GM23338 (cell line): Measurements from ENCODE around the gene MEIS3. TPM values are rescaled to one million over a fixed set of nuclear protein-coding genes. Genes with fewer than 3 reads are reported as not detected.

Experiments used
- ATAC-seq: fragments of 200-7000 bp; cut with Tn5 transposase; 3 replicates; pipeline ENCODE4 v1.9.1; 2020
- DNase-seq: peaks from one replicate; pipeline ENCODE4 v3.0.0-alpha.2; 2015; ENCODE audit warnings: low spot score
- H2AFZ ChIP-seq: fragments of 200-600 bp; sonication (generic); 2 replicates; pipeline ENCODE4 v1.8.0; 2016; ENCODE audit warnings: antibody characterized with exemption, mild to moderate bottlenecking, moderate library complexity
- H3F3A ChIP-seq: fragments of 200-600 bp; sonication (generic); replicated peaks from 2 replicates; pipeline ENCODE4 v1.8.0; 2017; ENCODE audit warnings: antibody characterized with exemption, mixed run types, low read depth
- H3K27ac ChIP-seq: fragments of 200-600 bp; sonication (generic); 2 replicates; pipeline ENCODE4 v1.6.1; 2016; ENCODE audit warnings: low read depth
- H3K27me3 ChIP-seq: fragments of 200-600 bp; sonication (generic); 2 replicates; pipeline ENCODE4 v1.8.0; 2016; ENCODE audit warnings: mild to moderate bottlenecking, mixed run types, moderate library complexity; ENCODE audit not compliant: insufficient read depth
- H3K36me3 ChIP-seq: fragments of 200-600 bp; sonication (generic); 2 replicates; pipeline ENCODE4 v1.8.0; 2016; ENCODE audit warnings: mild to moderate bottlenecking; ENCODE audit not compliant: insufficient read depth
- H3K4me1 ChIP-seq: fragments of 200-600 bp; sonication (generic); 2 replicates; pipeline ENCODE4 v1.8.0; 2016; ENCODE audit warnings: mild to moderate bottlenecking, moderate library complexity; ENCODE audit not compliant: insufficient read depth
- H3K4me2 ChIP-seq: fragments of 200-600 bp; sonication (generic); 2 replicates; pipeline ENCODE4 v1.7.1; 2017; ENCODE audit warnings: mixed run types
- H3K4me3 ChIP-seq: fragments of 200-600 bp; sonication (generic); 2 replicates; pipeline ENCODE4 v1.6.1; 2016; ENCODE audit warnings: mixed run types
- H3K79me2 ChIP-seq: fragments of 200-600 bp; sonication (generic); replicated peaks from 2 replicates; pipeline ENCODE4 v1.8.0; 2017; ENCODE audit warnings: mild to moderate bottlenecking; ENCODE audit not compliant: insufficient read depth
- H3K9me2 ChIP-seq: fragments of 200-600 bp; sonication (generic); 2 replicates; pipeline ENCODE4 v1.8.0; 2017; ENCODE audit not compliant: insufficient read depth
- H4K20me1 ChIP-seq: fragments of 200-600 bp; sonication (generic); replicated peaks from 2 replicates; pipeline ENCODE4 v1.8.0; 2017; ENCODE audit warnings: mild to moderate bottlenecking; ENCODE audit not compliant: insufficient read depth
- H3K27ac Mint-ChIP-seq: 2 replicates; pipeline ENCODE4 v1.8.0; 2020; ENCODE audit warnings: inconsistent platforms, mild to moderate bottlenecking, moderate library complexity, mixed read lengths
- H3K27me3 Mint-ChIP-seq: 3 replicates; pipeline ENCODE4 v1.8.0; 2022; ENCODE audit warnings: low read depth, mild to moderate bottlenecking, moderate library complexity, mixed read lengths, inconsistent platforms; ENCODE audit not compliant: insufficient read depth, poor library complexity
- H3K36me3 Mint-ChIP-seq: 3 replicates; pipeline ENCODE4 v1.8.0; 2021; ENCODE audit warnings: low read depth, mild to moderate bottlenecking, inconsistent platforms, moderate library complexity, mixed read lengths
- H3K4me1 Mint-ChIP-seq: 3 replicates; pipeline ENCODE4 v1.8.0; 2020; ENCODE audit warnings: mild to moderate bottlenecking, inconsistent platforms, mixed read lengths
- H3K4me3 Mint-ChIP-seq: 3 replicates; pipeline ENCODE4 v1.8.0; 2021; ENCODE audit warnings: moderate library complexity, mild to moderate bottlenecking, inconsistent platforms, mixed read lengths
- H3K9me3 Mint-ChIP-seq: 3 replicates; pipeline ENCODE4 v1.8.0; 2020; ENCODE audit warnings: moderate library complexity, mild to moderate bottlenecking, inconsistent platforms, mixed read lengths
- CREB1 ChIP-seq: fragments of 250-450 bp; sonication (Bioruptor Pico); IDR thresholded peaks from 2 replicates; pipeline ENCODE4 v1.5.0; 2020; ENCODE audit warnings: low read depth, mild to moderate bottlenecking, moderate library complexity
- EZH2 ChIP-seq: fragments of 200-600 bp; sonication (generic); IDR thresholded peaks from one replicate; pipeline ENCODE4 v1.8.0; 2017; ENCODE audit warnings: antibody characterized with exemption, mild to moderate bottlenecking, low read depth; ENCODE audit not compliant: unreplicated experiment
- EZH2phosphoT487 ChIP-seq: fragments of 200-600 bp; sonication (generic); IDR thresholded peaks from one replicate; pipeline ENCODE4 v1.8.1; 2018; ENCODE audit warnings: antibody characterized with exemption; ENCODE audit not compliant: unreplicated experiment
- JUNB ChIP-seq: IDR thresholded peaks from one replicate; pipeline ENCODE4 v1.6.1; 2016; ENCODE audit warnings: antibody characterized with exemption; ENCODE audit not compliant: unreplicated experiment
- POLR2AphosphoS5 ChIP-seq: IDR thresholded peaks from 2 replicates; pipeline ENCODE4 v1.6.1; 2016; ENCODE audit warnings: antibody characterized with exemption, low read depth
- ZNF331 ChIP-seq: fragments of 250-450 bp; sonication (Bioruptor Pico); IDR thresholded peaks from 2 replicates; pipeline ENCODE4 v1.5.0; 2020; ENCODE audit warnings: low read depth, mild to moderate bottlenecking, moderate library complexity
- polyA plus RNA-seq: library from polyadenylated mRNA; unstranded; fragments of >200 nt; fragmentation: Nextera tagmentation; extraction: Ambion mirVana; gene quantifications from 2 replicates; pipeline ENCODE4 v1.2.1, GENCODE V29; 2016
- total RNA-seq: library from RNA; depleted of rRNA; stranded (reverse); fragments of >200 nt; shearing (Covaris generic); gene quantifications from 2 replicates; pipeline ENCODE4 v1.2.3, GENCODE V29; 2014
- TF ChIP-seq, protein P1 (sequence below): IDR thresholded peaks from 2 replicates; pipeline ENCODE4 v1.6.1; 2016; ENCODE audit warnings: antibody characterized with exemption
- TF ChIP-seq, protein P2 (sequence below): IDR thresholded peaks from one replicate; pipeline ENCODE4 v1.6.1; 2018; ENCODE audit warnings: antibody characterized with exemption; ENCODE audit not compliant: unreplicated experiment
- TF ChIP-seq, protein P3 (sequence below): fragments of 250-450 bp; sonication (Bioruptor Pico); IDR thresholded peaks from 2 replicates; pipeline ENCODE4 v1.5.0; 2020; ENCODE audit warnings: mild to moderate bottlenecking, moderate library complexity

MEIS3 gene
- total and polyA plus RNA-seq, 2 experiments from 2014 or later, result 20.6 to 33.7 TPM

DNA sequence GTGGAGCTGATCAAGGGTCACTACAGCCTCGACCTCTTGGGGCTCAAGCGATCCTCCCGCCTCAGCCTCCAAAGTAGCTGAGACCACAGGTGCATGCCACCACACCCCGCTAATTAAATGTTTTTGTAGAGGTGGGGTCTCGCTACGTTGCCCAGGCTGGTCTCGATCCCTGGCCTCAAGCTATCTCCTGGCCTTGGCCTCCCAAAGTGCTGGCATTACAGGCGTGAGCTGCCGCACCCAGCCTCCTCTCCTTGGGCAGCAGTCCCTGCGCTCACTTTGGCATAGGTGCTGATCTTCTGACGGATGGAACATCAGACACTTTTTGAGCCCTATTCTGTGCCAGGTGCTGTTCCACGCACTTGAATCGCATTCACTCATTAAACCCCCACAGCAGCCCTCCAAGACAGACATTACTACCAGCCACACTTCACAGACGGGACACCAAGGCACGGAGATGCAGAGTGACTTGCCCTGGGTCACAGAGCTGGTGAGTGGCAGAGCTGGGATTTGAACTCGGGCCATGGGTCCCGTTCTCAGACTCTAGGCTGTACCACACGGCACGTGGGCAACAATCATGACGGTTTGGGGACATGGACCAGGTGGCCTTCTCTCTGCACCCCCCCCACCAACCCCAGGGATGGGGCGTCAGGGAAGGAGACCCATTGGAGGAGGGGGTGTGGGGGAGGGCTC, 3.2 kb downstream of the MEIS3 start:
- Histone ChIP-seq H3K9me2 (no peaks in the 10 kb centered on the region), H3K36me3 (no peaks in the 10 kb centered on the region), H3F3A (peaks cover 14% of the 10 kb centered on the region; the same call in 1 of the 2 replicates), H3K4me1 (peaks cover 21% of the 10 kb centered on the region), H3K27ac (no peak overlapping the region), H2AFZ (no peak overlapping the region), H3K4me2 (no peak overlapping the region), H3K79me2 (0 out of 2 replicates have a peak, but pooled peaks cover 7% of the 10 kb centered on the region), H3K4me3 (no peak overlapping the region), H4K20me1 (no peaks in the 10 kb centered on the region), H3K27me3 (peaks cover 52% of the 10 kb centered on the region)
- no peak for TF ChIP-seq POLR2AphosphoS5
- no peak for TF ChIP-seq EZH2
- TF ChIP-seq, protein P1, sequence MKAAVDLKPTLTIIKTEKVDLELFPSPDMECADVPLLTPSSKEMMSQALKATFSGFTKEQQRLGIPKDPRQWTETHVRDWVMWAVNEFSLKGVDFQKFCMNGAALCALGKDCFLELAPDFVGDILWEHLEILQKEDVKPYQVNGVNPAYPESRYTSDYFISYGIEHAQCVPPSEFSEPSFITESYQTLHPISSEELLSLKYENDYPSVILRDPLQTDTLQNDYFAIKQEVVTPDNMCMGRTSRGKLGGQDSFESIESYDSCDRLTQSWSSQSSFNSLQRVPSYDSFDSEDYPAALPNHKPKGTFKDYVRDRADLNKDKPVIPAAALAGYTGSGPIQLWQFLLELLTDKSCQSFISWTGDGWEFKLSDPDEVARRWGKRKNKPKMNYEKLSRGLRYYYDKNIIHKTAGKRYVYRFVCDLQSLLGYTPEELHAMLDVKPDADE, result no peak
- TF ChIP-seq, protein P2, sequence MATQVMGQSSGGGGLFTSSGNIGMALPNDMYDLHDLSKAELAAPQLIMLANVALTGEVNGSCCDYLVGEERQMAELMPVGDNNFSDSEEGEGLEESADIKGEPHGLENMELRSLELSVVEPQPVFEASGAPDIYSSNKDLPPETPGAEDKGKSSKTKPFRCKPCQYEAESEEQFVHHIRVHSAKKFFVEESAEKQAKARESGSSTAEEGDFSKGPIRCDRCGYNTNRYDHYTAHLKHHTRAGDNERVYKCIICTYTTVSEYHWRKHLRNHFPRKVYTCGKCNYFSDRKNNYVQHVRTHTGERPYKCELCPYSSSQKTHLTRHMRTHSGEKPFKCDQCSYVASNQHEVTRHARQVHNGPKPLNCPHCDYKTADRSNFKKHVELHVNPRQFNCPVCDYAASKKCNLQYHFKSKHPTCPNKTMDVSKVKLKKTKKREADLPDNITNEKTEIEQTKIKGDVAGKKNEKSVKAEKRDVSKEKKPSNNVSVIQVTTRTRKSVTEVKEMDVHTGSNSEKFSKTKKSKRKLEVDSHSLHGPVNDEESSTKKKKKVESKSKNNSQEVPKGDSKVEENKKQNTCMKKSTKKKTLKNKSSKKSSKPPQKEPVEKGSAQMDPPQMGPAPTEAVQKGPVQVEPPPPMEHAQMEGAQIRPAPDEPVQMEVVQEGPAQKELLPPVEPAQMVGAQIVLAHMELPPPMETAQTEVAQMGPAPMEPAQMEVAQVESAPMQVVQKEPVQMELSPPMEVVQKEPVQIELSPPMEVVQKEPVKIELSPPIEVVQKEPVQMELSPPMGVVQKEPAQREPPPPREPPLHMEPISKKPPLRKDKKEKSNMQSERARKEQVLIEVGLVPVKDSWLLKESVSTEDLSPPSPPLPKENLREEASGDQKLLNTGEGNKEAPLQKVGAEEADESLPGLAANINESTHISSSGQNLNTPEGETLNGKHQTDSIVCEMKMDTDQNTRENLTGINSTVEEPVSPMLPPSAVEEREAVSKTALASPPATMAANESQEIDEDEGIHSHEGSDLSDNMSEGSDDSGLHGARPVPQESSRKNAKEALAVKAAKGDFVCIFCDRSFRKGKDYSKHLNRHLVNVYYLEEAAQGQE, result no peak
- TF ChIP-seq CREB1 (CRISPR knock-in tag), result no peak
- TF ChIP-seq JUNB, result no peak
- TF ChIP-seq, protein P3, sequence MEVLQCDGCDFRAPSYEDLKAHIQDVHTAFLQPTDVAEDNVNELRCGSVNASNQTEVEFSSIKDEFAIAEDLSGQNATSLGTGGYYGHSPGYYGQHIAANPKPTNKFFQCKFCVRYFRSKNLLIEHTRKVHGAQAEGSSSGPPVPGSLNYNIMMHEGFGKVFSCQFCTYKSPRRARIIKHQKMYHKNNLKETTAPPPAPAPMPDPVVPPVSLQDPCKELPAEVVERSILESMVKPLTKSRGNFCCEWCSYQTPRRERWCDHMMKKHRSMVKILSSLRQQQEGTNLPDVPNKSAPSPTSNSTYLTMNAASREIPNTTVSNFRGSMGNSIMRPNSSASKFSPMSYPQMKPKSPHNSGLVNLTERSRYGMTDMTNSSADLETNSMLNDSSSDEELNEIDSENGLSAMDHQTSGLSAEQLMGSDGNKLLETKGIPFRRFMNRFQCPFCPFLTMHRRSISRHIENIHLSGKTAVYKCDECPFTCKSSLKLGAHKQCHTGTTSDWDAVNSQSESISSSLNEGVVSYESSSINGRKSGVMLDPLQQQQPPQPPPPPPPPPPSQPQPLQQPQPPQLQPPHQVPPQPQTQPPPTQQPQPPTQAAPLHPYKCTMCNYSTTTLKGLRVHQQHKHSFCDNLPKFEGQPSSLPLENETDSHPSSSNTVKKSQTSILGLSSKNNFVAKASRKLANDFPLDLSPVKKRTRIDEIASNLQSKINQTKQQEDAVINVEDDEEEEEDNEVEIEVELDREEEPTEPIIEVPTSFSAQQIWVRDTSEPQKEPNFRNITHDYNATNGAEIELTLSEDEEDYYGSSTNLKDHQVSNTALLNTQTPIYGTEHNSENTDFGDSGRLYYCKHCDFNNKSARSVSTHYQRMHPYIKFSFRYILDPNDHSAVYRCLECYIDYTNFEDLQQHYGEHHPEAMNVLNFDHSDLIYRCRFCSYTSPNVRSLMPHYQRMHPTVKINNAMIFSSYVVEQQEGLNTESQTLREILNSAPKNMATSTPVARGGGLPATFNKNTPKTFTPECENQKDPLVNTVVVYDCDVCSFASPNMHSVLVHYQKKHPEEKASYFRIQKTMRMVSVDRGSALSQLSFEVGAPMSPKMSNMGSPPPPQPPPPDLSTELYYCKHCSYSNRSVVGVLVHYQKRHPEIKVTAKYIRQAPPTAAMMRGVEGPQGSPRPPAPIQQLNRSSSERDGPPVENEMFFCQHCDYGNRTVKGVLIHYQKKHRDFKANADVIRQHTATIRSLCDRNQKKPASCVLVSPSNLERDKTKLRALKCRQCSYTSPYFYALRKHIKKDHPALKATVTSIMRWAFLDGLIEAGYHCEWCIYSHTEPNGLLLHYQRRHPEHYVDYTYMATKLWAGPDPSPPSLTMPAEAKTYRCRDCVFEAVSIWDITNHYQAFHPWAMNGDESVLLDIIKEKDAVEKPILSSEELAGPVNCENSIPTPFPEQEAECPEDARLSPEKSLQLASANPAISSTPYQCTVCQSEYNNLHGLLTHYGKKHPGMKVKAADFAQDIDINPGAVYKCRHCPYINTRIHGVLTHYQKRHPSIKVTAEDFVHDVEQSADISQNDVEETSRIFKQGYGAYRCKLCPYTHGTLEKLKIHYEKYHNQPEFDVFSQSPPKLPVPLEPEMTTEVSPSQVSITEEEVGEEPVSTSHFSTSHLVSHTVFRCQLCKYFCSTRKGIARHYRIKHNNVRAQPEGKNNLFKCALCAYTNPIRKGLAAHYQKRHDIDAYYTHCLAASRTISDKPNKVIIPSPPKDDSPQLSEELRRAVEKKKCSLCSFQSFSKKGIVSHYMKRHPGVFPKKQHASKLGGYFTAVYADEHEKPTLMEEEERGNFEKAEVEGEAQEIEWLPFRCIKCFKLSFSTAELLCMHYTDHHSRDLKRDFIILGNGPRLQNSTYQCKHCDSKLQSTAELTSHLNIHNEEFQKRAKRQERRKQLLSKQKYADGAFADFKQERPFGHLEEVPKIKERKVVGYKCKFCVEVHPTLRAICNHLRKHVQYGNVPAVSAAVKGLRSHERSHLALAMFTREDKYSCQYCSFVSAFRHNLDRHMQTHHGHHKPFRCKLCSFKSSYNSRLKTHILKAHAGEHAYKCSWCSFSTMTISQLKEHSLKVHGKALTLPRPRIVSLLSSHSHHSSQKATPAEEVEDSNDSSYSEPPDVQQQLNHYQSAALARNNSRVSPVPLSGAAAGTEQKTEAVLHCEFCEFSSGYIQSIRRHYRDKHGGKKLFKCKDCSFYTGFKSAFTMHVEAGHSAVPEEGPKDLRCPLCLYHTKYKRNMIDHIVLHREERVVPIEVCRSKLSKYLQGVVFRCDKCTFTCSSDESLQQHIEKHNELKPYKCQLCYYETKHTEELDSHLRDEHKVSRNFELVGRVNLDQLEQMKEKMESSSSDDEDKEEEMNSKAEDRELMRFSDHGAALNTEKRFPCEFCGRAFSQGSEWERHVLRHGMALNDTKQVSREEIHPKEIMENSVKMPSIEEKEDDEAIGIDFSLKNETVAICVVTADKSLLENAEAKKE, result no peak
- TF ChIP-seq EZH2phosphoT487, result no peak
- no peak for TF ChIP-seq ZNF331 (CRISPR knock-in tag)
- Mint-ChIP-seq H3K4me1 (peaks cover 39% of the 10 kb centered on the region), H3K9me3 (no peaks in the 10 kb centered on the region; the same call in 2 of the 3 replicates), H3K27ac (no peak overlapping the region), H3K36me3 (peaks cover 12% of the 10 kb centered on the region), H3K27me3 (peaks cover 59% of the 10 kb centered on the region), H3K4me3 (peak overlapping the region; percentile 39; the same call in 1 of the 3 replicates)
- DNase-seq (no peak), ATAC-seq (no peak)
